HG02938 (cell line): ENCODE data around the gene EWSR1.

Experiments
- ATAC-seq: cut with Tn5 transposase; IDR thresholded peaks from one replicate; pipeline ENCODE4 v1.9.1; 2021; ENCODE audit warnings: mild to moderate bottlenecking, moderate library complexity; ENCODE audit not compliant: unreplicated experiment

The EWSR1 gene

DNA sequence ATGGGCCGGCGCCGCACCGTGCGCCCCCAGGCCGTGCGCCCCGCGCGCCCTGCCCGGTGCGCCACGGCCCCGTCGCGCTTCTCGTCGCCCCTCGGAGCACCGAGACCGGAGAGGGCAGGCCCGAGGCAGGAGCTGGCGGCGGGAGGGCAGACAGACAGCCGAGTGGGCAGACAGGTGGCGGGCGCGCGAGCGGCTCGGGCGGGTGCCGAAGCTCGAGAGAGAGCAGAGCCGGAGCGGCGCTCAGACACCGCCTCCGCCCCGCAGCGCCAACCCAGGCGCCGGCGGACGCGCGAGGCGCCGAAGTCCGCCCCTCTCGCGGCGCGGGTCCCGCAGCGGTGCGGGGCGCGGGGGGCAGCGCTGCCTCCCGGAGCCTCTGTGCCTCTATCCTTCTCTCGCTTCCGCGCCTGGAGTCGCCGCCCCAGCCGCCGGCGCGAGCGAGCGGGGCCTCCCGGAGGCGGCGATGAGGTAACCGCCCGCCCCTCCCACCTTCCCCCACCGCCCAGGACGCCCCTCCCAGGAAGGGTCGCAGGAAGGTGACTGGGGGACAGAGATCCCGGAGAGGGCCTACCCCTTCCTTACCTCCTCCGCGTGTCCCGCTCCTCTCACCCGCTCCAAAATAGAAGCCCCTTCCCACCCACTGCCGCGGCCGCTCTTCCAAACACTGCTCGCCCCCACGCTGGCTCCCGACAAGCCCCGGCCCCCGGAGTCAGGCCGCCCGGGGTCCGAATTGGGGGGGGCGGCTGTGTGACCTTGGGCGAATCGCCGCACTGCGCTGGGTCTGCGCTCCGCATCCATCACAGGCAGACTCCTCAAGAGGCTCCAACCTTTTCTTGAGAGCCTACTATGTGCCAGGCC is 47.4 kb downstream of the EWSR1 start, which contains the start of gene RASL10A:
RASL10A (minus strand) TSS at position 412 of the 855 bp plus-strand sequence. CDS start 451 bp downstream, outside the sequence.
- ATAC-seq = no peak

GRCh38 chr22:29316141-29316828 is 48.2 kb downstream of the EWSR1 start:
- no peak for ATAC-seq

DNA sequence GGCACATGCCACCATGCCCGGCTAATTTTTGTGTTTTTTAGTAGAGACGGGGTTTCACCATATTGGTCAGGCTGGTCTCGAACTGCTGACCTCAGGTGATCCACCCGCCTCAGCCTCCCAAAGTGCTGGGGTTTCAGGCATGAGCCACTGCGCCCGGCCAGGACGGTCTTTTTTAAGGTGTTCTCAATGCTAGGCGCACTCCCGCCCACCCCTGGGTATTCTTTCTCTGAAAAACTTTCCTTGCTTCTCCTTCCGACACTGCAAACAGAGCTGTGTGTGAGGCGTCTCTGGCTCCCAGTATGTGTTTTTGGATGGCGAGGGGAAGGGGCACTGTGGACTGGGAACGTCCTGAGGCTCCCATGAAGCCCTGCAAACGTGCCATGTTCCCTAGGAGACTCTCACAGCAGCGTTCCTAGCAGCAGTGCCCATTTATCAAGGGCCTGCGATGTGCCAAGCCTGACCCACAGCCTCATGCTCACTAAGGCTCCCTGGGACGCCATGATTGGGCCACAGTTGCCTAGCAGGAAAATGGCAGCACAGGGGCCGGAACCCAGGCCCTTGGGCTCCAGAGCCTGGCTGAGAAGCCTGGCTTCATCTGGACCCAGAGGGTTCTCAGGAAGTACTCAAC is 49.9 kb downstream of the EWSR1 start:
- ATAC-seq = no peak

DNA sequence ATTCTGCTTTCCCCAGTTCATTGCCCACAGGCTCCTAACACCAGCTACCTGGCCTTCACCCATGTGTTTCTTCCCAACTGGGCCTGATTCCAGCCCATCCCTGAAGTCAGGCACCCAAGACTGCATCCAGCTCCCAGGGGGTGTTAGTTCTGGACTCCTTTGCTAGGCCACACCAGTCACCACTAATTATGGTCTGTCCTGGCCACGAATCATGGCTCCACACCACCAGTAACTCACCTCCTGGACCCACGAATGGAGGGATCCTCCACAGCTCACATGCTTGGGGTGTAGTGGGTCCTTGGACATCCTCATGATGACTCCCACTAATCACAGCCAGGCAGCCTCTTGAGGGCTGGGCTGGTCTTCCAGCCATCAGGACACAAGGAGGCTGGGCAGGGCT is 51.0 kb downstream of the EWSR1 start:
- ATAC-seq = no peak

DNA sequence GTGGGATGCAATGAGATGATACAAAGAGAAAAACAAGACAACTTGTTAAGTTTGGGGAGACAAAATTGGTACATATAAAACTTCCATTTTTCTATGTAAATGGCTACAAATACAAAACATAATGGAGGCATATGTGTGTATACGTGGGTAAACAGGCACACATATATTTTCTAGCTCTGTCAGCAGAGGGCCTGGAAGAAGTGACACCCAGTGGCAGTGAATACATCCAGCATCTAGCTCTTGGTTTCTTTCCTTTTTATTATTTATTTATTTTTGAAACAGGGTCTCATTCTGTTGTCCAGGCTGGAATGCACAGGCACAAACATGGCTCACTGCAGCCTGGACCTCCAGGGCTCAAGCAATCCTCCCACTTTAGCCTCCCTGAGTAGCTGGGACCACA is 52.5 kb downstream of the EWSR1 start:
- no peak for ATAC-seq

- ATAC-seq = no peak
Observed at GRCh38 chr22:29323641-29324040, 55.6 kb downstream of the EWSR1 start.

DNA sequence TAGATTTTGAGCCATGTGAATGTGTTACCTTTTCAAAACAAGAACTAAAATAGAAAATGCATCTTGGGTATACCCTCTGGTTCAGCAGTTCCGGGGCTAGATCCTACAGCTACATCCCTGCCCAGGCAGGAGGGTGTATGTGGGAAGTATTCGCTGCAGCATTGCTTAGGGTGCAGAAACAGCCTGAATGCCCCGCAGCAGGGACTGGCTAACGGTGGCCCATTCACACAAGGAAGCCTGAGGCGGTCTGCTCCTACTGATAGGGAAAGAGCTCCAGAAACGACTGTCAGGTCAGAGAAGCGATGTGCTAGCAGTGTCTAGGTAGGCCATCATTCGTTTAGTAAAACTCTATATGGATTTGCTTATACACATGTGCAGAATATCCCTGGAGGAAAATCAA is 57.3 kb downstream of the EWSR1 start:
- ATAC-seq = no peak

GRCh38 chr22:29325785-29326315 is 57.8 kb downstream of the EWSR1 start:
- no peak for ATAC-seq

GRCh38 chr22:29326481-29326880 is 58.4 kb downstream of the EWSR1 start:
- no peak for ATAC-seq

DNA sequence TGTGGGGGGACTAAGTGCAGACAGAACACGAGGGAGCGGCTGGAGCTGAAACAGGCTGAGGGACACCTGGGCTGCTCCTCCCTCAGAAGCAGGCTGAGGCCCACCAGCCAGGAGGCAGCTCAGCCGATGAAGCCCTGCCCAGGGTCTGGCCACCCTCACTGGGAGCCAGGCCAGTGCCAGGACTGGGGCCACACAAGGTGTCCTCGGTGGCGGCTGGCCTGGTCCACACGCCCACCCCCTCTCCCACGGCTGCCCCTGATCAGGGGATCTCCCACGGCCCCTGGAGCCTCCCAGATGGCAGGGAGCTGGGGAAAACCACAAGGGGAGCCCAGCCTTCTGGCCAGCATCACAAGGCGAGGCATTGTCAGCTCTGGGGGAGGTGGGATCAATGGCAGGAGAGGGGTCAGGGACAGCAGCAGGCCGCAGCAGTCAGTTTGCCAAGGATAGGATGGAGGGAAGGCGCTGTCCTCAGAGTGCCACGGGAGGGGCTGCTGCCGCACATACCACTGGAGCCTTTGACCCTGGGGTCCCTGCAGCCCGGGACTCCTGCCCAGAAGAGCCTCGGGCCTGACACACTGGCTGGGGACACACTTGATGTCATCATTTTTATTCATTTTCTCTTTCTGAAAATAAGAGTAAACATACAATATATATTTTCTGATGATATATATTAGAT is 59.2 kb downstream of the EWSR1 start:
- ATAC-seq = no peak

GRCh38 chr22:29328055-29328454 is 60.0 kb downstream of the EWSR1 start:
- no peak for ATAC-seq

DNA sequence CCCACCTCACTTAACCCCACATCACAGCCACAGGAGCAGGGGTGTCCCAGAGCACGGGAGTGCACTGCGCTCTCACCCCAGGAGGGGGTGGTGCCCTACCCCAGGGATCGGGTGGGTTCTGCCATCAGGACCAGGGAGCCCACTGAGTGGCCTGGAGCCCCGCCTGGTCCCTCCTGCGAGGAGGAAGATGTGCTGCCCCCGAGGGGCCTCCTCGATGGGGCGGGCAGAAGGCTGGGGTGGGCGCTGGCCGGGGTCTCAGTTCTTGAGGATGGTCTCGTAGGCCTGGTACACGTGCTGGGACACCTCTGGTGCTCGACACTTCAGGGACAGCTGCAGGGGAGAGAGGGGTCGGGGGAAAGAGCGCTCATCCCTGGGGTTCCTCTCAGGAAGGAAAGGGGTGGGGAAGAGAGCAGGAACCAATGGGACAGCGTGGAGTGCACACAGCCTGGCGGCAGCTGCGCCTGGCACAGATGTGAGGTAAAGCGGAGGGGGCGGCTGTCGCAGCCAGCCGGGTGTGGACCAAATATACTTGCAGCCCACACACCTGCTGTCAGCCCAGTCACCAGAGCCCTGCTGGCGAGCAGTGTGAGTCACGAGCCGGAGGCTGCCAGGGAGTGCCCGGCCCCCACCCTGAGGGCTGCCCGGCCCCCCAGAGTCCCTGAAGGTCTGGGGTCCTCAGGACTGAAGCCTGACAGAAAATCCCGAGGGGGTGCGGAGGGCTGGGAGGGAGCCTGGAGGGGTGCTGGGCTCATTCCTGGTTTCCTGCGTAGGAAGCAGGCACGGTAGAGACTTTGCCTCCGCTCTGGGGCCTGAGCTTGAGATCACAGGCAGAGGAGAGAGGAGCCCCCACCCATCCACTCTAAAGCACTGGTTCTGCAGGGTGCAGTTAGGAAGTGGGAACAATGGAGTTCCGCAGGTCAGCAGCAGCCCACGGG is 60.8 kb downstream of the EWSR1 start:
- ATAC-seq = no peak

- no peak for ATAC-seq
Observed at GRCh38 chr22:29329581-29329980, 61.5 kb downstream of the EWSR1 start.

DNA sequence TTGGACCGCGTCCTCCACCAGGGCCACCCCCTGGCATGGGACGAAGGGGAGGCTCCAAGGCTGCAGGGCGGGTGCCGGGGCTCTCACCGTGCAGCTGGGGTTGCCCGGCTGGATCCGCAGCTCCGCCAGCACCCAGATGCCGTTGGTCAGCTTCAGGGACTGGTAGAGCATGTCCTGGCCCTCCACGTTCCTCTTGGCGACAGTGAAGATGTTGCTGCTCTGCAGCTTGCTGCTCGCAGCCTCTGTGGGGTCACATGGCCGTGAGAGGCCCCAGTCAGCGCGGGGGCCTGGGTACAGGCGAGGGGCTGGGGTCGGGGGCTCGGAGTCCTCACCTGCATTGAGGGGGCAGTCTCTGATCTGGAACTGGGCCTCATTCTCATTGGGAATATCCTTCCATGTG is 62.2 kb downstream of the EWSR1 start:
- ATAC-seq = no peak

DNA sequence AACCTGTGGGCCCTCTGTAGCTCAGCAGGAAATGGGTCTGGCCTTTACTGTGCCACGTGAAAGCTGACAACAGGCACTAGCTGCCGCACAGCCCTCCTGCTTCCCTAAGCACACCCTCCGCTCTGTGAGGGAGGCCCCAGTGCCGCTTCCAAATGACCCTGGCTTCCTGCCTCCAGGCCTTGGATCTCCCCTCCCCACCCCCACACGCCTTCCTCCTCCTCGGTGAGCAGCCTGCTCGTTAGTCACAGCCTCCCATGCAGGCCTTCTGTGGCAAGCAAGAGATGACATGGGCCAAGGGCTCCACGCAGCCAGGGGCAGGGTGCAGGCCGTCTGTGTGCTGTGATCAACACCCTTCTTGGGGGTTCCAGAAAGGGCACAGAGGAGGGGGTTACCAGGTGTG is 62.7 kb downstream of the EWSR1 start:
- no peak for ATAC-seq

DNA sequence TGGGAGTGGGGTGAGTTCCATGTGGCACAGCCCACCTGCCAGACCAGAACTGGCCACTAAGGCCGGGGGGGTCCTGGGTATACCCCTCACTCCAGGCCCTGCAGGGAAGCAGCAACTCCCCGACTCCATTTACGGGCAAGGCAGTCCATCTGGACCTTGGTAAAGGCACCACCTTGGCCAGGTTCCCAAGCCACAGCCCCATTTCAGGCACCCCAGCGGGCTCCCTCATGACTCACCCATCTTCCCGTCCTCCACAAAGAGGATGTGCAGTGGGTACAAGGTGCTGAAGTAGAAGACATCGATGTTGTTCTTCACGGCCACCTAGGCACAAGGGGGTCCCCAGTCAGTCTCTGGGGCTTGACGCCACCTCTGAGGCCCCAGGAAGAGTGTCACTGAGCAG is 63.1 kb downstream of the EWSR1 start:
- no peak for ATAC-seq

- no peak for ATAC-seq
Observed at GRCh38 chr22:29331658-29332300, 63.7 kb downstream of the EWSR1 start.

GRCh38 chr22:29332886-29333496 is 64.9 kb downstream of the EWSR1 start:
- ATAC-seq = no peak

GRCh38 chr22:29334148-29334547 is 66.1 kb downstream of the EWSR1 start:
- no peak for ATAC-seq
